ENCODE measurements around the gene ADCY2. TPM values are rescaled to one million over a fixed set of nuclear protein-coding genes. Genes with fewer than 3 reads are reported as not detected.

The ADCY2 gene
- total RNA-seq, 1 experiment from 2014 or later = not detected

DNA sequence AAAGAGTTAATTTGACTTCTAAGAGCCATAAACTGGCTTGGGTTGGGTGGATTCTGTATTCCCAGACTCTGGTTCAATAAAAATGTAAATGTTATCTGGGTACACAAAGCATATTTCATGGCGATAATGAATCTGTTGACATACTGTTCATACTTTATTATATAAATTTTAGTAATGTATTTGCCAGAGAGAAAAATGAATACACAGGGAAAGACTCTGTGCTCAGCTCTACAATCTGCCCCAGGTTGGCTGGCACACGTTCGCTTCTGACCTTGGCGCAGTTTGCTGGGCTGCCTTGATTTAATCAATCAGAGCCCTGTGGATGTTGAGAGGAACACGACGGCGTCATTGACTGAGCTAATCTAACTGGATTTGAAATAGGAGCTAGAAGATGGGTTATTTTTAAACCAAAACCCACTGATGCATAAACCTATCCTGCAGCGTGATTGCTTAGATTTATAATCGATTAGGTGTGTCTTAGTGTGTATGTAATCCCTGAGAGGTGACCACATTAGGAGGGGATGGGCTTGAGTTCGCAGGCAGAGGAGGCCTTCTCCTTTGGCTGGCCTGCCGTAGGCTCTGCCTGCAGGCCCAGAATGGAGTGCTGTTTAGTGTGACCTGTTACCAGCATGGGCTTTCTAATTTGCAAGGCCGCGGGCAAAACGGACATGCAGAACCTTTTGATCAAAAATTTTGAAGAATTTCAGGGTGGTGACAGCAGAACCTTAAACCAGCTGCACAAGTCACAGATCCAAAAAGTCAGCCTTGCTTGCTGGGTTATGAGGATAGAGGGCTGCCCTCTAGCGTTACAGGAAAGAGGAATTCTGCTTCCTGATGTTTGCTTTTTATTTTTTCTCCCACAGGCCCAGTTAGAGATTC lies 3.9 kb upstream of the ADCY2 start:
- H3K4me3 ChIP-seq = no peak overlapping the region
- H3K9me3 ChIP-seq = no peaks in the 10 kb centered on the region
- H3K27me3 ChIP-seq = peaks cover 8% of the 10 kb centered on the region
- H3K36me3 ChIP-seq = no peaks in the 10 kb centered on the region
- no peak for DNase-seq

DNA sequence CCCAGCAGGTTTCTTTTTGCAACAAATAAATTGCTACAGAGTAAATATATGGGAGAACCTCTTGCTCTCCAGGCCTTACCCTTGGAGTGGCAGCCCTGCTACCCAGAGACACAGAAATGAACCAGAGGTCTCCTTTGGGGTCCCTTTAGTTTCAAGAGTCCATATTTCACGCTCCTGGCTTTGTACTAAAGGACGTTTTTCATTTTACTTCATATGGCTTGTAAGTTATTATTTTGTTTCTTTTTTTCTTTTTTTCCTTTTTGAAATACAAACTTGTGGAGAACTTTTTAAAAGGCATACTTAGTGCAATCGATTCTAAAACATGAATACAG lies 3.3 kb upstream of the ADCY2 start:
- no peak overlapping the region for H3K4me3 ChIP-seq
- H3K36me3 ChIP-seq = no peaks in the 10 kb centered on the region
- no peaks in the 10 kb centered on the region for H3K9me3 ChIP-seq
- peaks cover 12% of the 10 kb centered on the region for H3K27me3 ChIP-seq
- no peak for DNase-seq

DNA sequence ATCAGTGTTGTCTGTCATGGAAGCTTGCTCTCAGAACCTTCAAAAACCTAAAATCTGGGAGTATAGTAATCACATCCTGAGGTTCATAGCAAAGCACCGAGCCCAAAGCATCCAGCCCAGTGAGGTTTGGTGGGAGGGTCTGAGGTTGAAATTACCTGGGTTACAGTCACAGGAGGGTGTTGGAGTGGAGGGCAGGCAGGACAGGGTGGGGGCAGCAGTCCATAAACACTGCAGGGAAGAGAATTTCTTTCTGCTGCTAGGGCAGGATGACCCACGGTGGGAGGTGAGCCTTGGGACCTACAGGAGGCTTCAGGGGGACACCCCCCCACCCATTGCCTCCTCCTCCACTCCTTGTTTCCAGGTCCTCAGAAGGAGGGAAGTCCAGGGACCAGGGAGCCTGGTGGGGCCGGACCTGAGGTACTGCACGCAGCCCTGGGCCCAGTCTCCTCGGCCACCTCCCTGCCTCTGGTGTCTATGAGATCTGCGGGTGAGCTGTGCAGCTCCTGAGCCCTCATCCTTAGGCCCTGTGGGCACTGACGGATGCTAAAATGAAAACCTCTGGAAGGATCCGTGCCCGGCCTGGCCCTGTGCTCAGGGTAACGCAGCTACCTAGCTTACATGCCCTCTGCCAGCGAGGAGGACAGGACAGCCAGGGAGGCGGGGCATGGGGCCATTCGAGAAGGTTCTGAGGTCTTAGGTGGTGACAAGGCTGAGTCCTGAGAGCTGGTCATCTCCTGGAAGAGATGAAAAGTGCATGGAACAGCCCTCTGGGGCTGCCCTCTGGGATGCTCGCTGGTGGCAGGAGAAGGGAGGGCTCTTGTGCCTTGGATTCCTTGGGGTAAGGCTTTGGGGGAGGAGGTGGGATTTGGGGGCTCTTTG lies 1.8 kb upstream of the ADCY2 start:
- peaks cover 27% of the 10 kb centered on the region for H3K27me3 ChIP-seq
- H3K4me3 ChIP-seq = no peak overlapping the region
- DNase-seq = no peak
- H3K36me3 ChIP-seq = no peaks in the 10 kb centered on the region
- H3K9me3 ChIP-seq = no peaks in the 10 kb centered on the region

DNA sequence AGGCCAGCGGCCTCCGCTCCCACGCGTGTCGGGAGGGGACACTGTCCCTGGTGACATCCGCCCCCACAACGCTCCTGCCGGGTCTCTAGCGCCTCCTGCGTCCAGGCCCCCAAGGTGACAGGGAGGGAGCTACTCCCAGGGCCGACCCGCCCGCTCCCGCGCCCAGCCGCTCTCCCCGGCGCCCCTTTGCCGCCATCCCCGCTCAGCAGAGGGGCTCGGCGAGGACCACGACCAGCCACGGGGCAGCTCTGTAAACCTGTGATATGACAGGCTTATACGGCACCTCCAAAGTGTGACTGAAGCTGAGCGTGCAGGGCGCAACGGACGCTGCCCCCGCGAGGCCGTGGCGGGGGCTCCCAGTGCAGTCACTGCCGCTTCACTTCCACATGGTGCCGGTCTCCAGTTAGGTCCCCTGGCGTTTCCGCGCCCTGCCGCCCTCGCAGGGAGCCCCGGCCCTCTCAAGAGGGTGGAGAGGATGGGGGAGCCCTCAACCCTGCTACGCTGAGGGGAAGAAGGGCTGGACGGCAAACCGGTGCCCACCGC lies 978 bp upstream of the ADCY2 start:
- Histone ChIP-seq H3K36me3 (no peaks in the 10 kb centered on the region), H3K27me3 (peaks cover 27% of the 10 kb centered on the region), H3K4me3 (no peak overlapping the region), H3K9me3 (no peaks in the 10 kb centered on the region)
- DNase-seq = no peak

DNA sequence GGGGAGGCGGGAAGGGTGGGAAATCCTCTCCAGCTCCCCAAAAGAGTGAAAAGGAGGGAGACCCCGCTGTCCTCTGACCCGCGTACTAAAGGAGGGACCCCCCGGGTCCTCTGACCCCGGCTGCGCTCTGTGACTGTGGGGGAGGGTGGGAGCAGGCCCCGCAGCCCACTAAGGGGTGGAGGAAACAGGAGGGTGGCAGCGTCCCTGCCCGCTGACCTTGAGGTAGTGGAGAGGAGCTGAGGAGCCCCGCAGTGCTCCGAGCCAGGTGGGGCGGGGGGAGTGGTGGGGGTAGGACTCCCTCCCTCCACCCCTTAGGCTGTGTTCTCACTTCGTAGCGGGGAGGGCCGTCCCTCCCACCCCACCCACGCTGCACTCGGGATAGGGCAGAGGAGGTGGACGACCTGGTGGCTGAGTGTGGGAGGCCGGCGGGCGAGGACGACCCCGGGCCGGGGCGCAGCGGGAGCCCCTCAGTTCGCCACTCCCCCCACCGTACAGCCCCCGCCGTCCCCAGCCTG lies 449 bp upstream of the ADCY2 start:
- no peak for DNase-seq
- Histone ChIP-seq H3K27me3 (peaks cover 28% of the 10 kb centered on the region), H3K36me3 (no peaks in the 10 kb centered on the region), H3K9me3 (no peaks in the 10 kb centered on the region), H3K4me3 (no peak overlapping the region)

DNA sequence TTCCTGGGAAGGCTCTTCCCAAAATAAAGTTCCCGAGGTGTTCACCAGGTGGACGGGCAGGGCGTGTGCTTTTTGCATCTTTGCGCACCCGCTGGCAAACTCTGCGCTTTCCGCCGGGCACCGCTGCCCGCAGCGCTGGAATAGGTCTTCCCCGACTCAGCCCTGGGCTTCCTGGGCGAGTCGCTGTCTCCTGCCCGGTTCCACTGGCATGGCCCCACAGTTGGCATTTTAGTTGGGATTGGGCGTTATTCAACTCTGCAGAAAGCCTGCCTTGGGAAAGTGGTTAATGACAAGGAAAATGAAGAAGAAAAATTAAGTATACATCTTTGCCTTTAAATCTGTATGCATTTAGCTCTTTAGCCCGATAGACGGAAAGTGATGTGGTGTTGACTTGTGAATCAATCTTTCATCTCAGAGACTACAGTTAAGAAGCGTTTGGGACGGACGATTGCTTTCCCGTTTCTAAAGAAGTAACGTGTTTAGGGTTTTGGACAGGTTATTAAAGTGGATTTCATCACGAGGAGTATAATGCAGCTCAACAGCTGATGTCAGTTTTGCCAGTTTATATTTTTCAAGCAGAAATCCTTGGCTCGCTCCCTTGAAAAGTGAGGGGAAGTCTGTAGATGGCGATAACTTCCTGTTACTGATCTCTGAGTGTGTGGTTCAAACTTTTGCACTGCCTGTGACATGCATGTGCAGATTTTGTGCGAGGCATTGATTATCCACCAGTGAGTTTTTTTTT lies 946 bp downstream of the ADCY2 start:
- Histone ChIP-seq H3K36me3 (no peaks in the 10 kb centered on the region), H3K4me3 (no peak overlapping the region; the same call in 1 of the 2 replicates), H3K27me3 (peaks cover 32% of the 10 kb centered on the region), H3K9me3 (no peaks in the 10 kb centered on the region)
- no peak for DNase-seq

DNA sequence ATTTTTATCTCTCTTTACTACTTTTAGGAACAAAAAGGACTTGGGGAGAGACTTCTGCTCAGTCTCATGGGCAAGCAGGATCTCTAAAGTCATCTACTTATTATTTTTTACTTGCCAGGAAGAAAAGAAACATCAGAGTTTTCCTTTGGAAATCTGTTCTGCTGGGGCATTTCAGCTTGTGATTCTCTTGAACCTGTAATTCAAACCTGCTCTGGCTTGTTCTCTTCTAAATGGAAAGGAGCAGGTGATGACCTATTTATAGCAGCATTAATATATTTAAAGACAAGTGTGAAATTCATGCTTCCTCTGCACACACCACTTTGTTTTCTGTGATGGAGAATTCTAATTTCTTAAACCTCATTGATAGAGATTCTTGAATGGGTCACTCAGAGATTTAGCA lies 2.0 kb downstream of the ADCY2 start:
- no peak overlapping the region for H3K4me3 ChIP-seq

DNA sequence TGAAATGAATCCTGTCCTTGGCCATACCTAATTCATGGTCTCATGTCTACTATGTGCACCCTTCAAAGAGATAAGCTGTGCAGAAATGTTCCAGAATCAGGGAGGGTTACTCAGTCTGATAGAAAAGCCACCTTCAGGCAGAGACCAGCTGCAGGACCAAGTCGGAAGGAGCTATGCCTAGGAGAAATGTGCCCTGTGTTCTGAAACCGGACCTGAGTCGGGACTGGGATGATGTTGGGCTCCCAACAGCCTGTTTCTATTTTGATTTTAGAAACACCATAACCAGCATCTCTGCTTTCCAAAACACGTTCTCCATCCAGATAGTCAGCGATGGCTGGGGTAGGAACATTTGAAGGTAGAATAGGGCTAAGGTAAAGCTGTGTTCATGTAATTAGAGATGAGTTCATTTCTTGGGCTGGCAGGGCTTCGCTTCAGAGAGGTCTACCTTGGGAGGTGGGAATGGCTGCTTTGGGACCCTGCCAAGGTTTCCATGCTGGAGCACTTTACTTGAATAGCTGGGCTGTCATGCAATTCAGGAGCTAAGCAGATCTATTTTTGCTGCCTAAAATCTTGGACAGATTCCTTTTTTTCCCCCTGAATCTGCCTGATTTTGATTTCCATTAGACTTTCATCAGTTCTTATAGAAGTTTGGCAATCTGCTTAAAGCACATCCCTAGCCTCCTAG lies 2.8 kb downstream of the ADCY2 start:
- Histone ChIP-seq H3K4me3 (no peak overlapping the region), H3K27me3 (peaks cover 32% of the 10 kb centered on the region), H3K36me3 (no peaks in the 10 kb centered on the region), H3K9me3 (no peaks in the 10 kb centered on the region)
- DNase-seq = no peak

More for the DNA sequence above, 2.0 kb downstream of the ADCY2 start:
- no peaks in the 10 kb centered on the region for H3K36me3 ChIP-seq
- no peak for DNase-seq
- H3K9me3 ChIP-seq = no peaks in the 10 kb centered on the region
- H3K27me3 ChIP-seq = peaks cover 35% of the 10 kb centered on the region

DNA sequence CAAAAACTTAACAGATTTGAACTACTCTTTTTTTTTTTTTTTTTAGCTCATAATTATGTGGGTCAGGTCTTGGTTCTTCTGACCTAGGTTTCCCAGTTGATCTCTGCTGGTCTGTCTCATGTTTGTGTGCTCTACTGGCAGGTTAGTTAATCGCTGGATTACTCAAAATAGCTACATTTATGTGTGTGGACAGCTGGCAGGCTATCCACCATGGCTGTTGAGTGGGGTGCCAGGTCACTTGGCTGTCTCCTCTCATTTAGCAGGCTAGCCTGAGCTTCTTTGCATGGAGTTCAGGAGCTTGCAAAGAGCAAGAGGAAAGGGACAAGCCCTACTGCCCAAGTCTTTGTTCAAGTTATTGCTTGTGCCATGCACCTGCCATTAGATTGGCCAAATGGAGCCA lies 9.3 kb downstream of the ADCY2 start:
- no peaks in the 10 kb centered on the region for H3K9me3 ChIP-seq
- no peak overlapping the region for H3K4me3 ChIP-seq
- peaks cover 8% of the 10 kb centered on the region for H3K27me3 ChIP-seq
- DNase-seq = no peak
- H3K36me3 ChIP-seq = no peaks in the 10 kb centered on the region

DNA sequence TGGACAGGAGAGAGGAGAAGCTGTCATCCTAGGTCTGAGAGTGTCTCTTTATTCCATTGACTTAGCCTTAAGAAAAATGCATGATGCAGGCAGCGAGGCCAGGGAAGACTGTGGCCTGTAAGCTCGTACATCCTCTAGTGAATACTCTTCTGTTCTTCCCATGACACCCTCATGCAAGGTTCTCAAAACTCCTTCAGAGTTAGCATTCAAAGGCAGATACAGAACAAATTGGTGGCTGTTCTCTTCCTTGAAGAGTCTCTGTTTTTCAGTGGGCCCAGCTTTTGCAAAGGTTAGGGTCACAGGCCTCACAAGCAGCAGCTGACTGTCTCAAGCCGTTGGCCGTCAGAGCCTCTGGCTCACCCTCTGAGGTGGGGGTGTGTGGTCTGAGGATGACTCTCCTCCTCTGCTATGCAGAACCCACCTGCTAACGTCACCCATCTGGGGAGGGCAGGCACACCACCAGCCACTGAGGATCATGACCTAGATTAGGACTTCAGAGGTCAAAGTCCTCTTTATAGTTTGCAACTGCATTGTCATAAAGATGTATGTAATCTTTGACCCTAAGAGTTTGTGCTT lies 15.1 kb downstream of the ADCY2 start:
- DNase-seq = no peak
- Histone ChIP-seq H3K27me3 (no peaks in the 10 kb centered on the region; the same call in 1 of the 2 replicates), H3K9me3 (no peaks in the 10 kb centered on the region)

DNA sequence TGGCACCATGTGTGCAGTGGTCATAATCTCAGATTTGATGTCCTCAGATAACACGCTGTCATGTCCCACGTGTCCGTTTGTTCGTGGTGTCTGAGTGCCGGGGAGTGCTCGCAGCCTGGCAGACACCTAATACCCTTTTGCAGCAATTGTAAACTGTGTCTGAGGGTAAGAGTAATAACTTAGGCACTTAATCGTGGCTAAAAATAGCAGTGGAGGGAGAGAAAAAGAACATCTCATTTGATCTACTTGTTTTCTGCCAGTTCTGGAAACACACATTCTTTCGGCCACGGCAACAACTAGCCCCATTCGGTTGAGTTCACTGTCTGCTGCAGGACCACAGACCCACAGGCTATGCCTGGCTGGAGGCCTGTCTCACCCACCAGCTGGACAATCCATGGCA lies 16.5 kb downstream of the ADCY2 start:
- no peak overlapping the region for H3K4me3 ChIP-seq
- H3K27me3 ChIP-seq = no peaks in the 10 kb centered on the region; the same call in 1 of the 2 replicates
- H3K36me3 ChIP-seq = no peaks in the 10 kb centered on the region
- DNase-seq = no peak
- H3K9me3 ChIP-seq = no peaks in the 10 kb centered on the region

More for the DNA sequence above, 15.1 kb downstream of the ADCY2 start:
- no peak overlapping the region for H3K4me3 ChIP-seq
- H3K36me3 ChIP-seq = no peaks in the 10 kb centered on the region

DNA sequence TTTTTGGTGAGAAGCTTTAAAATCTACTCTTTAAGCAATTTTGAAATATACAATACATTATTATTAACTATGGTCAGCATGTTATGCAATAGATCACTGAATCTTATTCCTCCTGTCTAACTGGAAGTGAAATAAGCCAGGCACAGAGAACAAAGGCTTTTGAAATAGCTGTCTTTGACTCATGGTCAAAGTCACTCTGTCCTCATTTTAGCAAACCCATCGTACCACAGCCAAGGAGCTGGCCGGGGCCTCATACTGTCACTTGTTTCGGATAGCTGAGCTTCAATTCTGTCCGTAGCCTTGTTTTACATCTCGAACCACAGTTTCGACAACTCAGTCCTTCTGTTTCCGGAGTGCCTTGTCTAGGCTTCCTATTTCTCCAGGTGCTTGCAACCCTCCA lies 19.2 kb downstream of the ADCY2 start:
- Histone ChIP-seq H3K27me3 (no peaks in the 10 kb centered on the region; the same call in 1 of the 2 replicates), H3K36me3 (no peaks in the 10 kb centered on the region), H3K4me3 (no peak overlapping the region), H3K9me3 (no peaks in the 10 kb centered on the region)
- DNase-seq = no peak

DNA sequence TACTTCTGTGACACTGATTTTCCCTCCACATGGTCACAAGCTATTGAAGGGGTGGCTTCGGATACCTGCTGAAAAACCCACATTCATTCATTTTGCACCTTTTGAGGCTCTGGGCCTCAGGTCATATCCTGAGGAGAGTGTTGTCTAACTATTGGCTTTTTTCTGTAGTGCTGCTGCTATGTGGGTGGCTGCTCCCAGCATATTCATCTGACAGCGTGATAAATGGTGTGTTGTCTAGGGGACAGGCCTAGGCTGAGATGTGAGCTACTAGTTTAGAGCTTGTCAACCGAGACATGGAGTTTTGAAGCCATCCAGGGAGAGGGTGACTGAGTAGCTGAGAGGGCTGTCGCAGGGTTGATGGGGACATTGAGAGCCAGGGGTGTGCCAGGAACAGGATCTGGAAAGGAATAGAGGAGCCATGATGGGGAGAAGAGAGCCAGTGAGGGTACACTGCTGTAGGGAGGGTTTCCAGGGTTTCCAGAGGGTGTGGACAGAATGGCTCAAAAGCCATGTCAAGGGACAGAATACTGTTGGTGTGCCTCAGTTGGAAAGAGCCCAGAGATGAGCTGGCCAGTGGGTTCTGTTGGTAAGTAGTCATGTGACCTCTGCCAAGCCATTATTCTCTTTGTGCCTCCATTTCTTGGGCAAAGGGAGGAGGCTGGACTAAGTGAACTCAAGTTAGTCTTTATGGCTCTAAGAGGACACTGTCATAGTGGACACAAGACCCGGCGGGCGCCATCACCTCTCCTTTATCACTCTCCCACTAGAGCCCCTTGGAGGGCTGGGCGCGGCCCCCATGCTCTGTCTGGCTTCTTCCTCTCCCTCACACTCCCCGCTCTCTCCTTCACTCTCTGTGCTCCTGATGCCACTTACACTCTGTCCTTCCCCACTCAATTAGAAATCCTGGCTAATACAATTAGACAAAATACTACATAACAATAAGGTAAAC lies 19.9 kb downstream of the ADCY2 start:
- Histone ChIP-seq H3K36me3 (no peaks in the 10 kb centered on the region), H3K4me3 (no peak overlapping the region), H3K27me3 (no peaks in the 10 kb centered on the region; the same call in 1 of the 2 replicates), H3K9me3 (no peaks in the 10 kb centered on the region)
- DNase-seq = no peak

DNA sequence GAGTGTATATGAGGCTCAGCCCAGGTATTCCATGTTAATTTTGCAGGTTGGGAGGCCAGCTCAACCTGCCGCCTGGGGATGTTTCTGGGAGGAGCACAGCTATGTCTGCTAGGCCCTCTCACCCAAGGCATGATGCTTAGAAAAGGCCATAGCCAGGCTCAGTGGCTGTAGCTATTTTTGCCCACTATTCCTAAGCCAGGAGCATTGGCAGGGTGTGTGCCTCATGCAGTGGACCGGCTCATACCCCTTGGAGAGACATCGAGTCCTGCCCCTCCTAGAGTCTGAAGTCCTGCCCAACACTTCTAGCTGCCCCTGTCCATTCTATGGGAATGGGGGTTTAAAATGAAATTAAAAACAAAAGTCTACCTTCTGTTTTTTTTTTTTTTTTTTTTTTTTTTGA lies 22.3 kb downstream of the ADCY2 start:
- Histone ChIP-seq H3K4me3 (no peak overlapping the region), H3K9me3 (no peaks in the 10 kb centered on the region), H3K27me3 (no peaks in the 10 kb centered on the region; the same call in none of the 2 replicates), H3K36me3 (no peaks in the 10 kb centered on the region)
- no peak for DNase-seq

DNA sequence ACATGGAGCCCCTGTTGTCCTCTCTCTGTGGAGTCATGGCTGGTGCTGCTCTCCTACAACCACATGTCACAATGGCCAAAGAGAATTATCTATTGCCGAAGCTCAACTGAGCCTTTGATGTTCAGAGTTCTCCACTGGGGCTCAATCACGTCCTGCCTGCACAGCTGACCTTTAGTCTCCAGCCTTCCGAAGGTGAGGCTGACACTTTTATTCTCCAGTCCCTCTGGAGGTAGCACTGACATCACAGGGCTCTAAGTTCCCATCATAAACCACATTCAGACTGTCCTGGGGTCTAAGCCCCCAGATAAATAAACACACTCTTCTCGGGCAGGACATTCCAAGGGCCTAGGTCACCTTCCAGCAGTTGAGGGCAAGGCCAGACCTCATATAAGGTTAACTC lies 23.4 kb downstream of the ADCY2 start:
- DNase-seq = no peak
- no peaks in the 10 kb centered on the region; the same call in 1 of the 2 replicates for H3K27me3 ChIP-seq

More for the DNA sequence above, 23.4 kb downstream of the ADCY2 start:
- Histone ChIP-seq H3K36me3 (no peaks in the 10 kb centered on the region), H3K9me3 (peaks cover 2% of the 10 kb centered on the region; the same call in 1 of the 2 replicates), H3K4me3 (no peak overlapping the region)
